ENCODE results near the gene ACVR2A. TPM values are rescaled to one million over a fixed set of nuclear protein-coding genes. Genes with fewer than 3 reads are reported as not detected.

Gene ACVR2A
- total and polyA plus RNA-seq, 2 of the 4 experiments (the other 2 are of a cell fraction): 1.8 to 6.8 TPM

GRCh38 chr2:147933931-147934330 is 89.1 kb downstream of the ACVR2A start:
- H4K8ac ChIP-seq (ENCODE audit: low read depth in 2 of 2, low read length in 2 of 2): no peak overlapping the region
- intact Hi-C loops (cut with micrococcal nuclease): no loop called here
- no peaks in the 10 kb centered on the region for H3K4me1 ChIP-seq (ENCODE audit: control insufficient read depth, insufficient read depth, low read length)
- H4K91ac ChIP-seq (ENCODE audit: insufficient read depth, low read depth, low read length): no peak overlapping the region
- H3K4me3 ChIP-seq (ENCODE audit: insufficient read depth, low read depth, low read length): no peak overlapping the region
- H2AK9ac ChIP-seq (replicated peaks; ENCODE audit: low read depth, low read length, poor library complexity): no peak overlapping the region
- no peak overlapping the region for H3K14ac ChIP-seq (replicated peaks; ENCODE audit: low read depth, low read length)
- H3K18ac ChIP-seq (ENCODE audit: low read depth, low read length): no peak overlapping the region
- no peak overlapping the region for H3K4me2 ChIP-seq (ENCODE audit: low read depth, low read length)
- H2AK5ac ChIP-seq (ENCODE audit: low read depth, low read length): no peak overlapping the region
- BruUV-seq (replicated peaks): no TSS peak
- H3K27ac ChIP-seq (ENCODE audit: insufficient read depth, low read length): no peak overlapping the region
- POLR2A ChIA-PET (ENCODE audit: unreplicated experiment): no interaction called here
- no peaks in the 10 kb centered on the region for H3K9me1 ChIP-seq (ENCODE audit: insufficient read depth, low read length)
- H2BK5ac ChIP-seq (ENCODE audit: low read depth, low read length, poor library complexity, severe bottlenecking): no peak overlapping the region
- TF ChIP-seq CHD1 (IDR thresholded peaks at IDR 0.05; ENCODE audit: low read depth, low read length): no peak
- no peak for TF ChIP-seq CTCF (conservative IDR thresholded peaks at IDR 0.05; ENCODE audit: low read depth, low read length)
- TF ChIP-seq RAD21 (IDR thresholded peaks at IDR 0.05; ENCODE audit: low read length): no peak
- no peak for TF ChIP-seq USF2 (IDR thresholded peaks at IDR 0.05; ENCODE audit: low read depth, low read length)
- TF ChIP-seq ELK1 (IDR thresholded peaks at IDR 0.05; ENCODE audit: borderline replicate concordance, low read depth, low read length): no peak
- no peak for TF ChIP-seq MAFK (IDR thresholded peaks at IDR 0.05; ENCODE audit: low read depth, low read length)
- no peak for TF ChIP-seq MXI1 (IDR thresholded peaks at IDR 0.05; ENCODE audit: borderline replicate concordance, low read depth, low read length)
- TF ChIP-seq RFX5 (IDR thresholded peaks at IDR 0.05; ENCODE audit: low read depth, low read length): no peak
- no peak for TF ChIP-seq NFE2L2 (IDR thresholded peaks at IDR 0.05; ENCODE audit: low read depth, low read length)
- TF ChIP-seq CEBPB (IDR thresholded peaks at IDR 0.05; ENCODE audit: low read depth, low read length): no peak
- TF ChIP-seq BHLHE40 (IDR thresholded peaks at IDR 0.05; ENCODE audit: low read depth, low read length): no peak
- TF ChIP-seq SMC3 (IDR thresholded peaks at IDR 0.05; ENCODE audit: low read depth, low read length): no peak
- H4K20me1 ChIP-seq (ENCODE audit: insufficient read depth, low read length): no peaks in the 10 kb centered on the region
- no peak overlapping the region for H2BK20ac ChIP-seq (ENCODE audit: low read depth, low read length)
- no peaks in the 10 kb centered on the region for H3K9me3 ChIP-seq (ENCODE audit: control insufficient read depth, insufficient read depth, low read length)
- H2BK15ac ChIP-seq (ENCODE audit: low read depth, low read length): no peak overlapping the region
- ATAC-seq (ENCODE audit: low read depth): no peak
- CTCF ChIA-PET: no interaction called here
- no peak overlapping the region for H3K23ac ChIP-seq (ENCODE audit: low read depth, low read length)
- H3K27me3 ChIP-seq (ENCODE audit: control insufficient read depth, insufficient read depth, low read length): no peaks in the 10 kb centered on the region
- H4K5ac ChIP-seq (ENCODE audit: low read depth, low read length): no peak overlapping the region
- H3K56ac ChIP-seq (ENCODE audit: extremely low read depth, insufficient read depth, low read length): no peak overlapping the region
- DNase-seq: no peak
- H3K4ac ChIP-seq (ENCODE audit: low read depth, low read length): no peak overlapping the region
- H3K36me3 ChIP-seq (ENCODE audit: control insufficient read depth, insufficient read depth, low read length): peaks cover 2% of the 10 kb centered on the region; the same call in 1 of the 2 replicates
- H3K79me1 ChIP-seq (ENCODE audit: low read depth in 1 of 2, low read length in 2 of 2): no peaks in the 10 kb centered on the region
- in situ Hi-C loops (cut with MboI; ENCODE audit: low sequenced_read_pairs): no loop called here
- H2AFZ ChIP-seq (replicated peaks; ENCODE audit: low read length, poor library complexity): no peak overlapping the region
- dilution Hi-C loops (cut with HindIII; ENCODE audit: low sequenced_read_pairs, unreplicated experiment): no loop called here
- H2BK120ac ChIP-seq (ENCODE audit: low read depth, low read length): no peak overlapping the region
- H3K9ac ChIP-seq (ENCODE audit: low read depth, low read length): no peak overlapping the region
